GM19193 (cell line): ENCODE results near the gene FAM83C.

Experiments
- POLR2A ChIP-seq: IDR thresholded peaks from 4 replicates; pipeline ENCODE4 v1.6.1; 2011; ENCODE audit not compliant: insufficient read depth, insufficient read length; ENCODE audit errors: extremely low read depth

The FAM83C gene

GRCh38 chr20:35251613-35251940 lies 40.6 kb downstream of the FAM83C start:
- TF ChIP-seq POLR2A: no peak

DNA sequence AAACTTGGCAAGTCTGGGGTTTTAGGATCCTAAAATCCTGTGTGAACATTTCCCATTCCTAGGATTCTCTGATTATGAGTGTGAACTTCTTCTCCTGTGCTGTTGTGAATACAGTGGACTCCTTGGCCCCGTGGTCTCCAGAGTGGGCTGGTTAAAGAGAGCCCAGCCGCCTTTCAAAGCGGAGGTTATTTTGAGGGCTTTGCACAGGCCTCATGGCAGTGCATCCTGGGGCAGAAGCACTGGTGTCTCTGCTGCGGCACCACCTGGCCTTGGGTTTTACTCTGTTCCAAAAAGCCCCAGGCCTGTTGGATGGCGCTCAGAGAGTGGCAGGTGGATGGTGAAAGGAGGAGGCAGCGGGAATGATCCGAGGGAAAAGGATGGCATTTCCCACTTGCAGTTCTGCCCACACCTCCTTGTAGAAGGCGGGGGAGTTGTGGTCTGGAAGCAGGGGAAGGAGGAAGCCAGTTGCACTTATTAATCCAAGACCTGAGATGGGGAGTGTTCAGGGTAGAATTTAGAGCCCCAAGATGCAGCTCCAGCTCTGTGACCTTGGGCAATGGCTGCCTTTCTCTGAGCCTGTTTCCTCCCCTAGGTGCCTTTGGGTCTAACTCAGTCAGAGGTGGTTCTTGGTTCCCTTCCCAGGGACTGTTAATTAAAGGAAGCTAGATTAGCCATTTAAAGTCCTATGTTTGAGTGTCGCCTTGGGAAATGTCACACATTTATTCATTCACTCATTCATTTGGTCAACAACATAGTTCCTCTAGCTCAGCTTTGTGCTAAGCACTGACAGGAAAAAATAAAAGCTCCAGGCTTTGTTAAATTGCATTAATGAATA lies 43.4 kb downstream of the FAM83C start:
- no peak for TF ChIP-seq POLR2A

GRCh38 chr20:35246723-35247122 lies 45.5 kb downstream of the FAM83C start:
- no peak for TF ChIP-seq POLR2A

DNA sequence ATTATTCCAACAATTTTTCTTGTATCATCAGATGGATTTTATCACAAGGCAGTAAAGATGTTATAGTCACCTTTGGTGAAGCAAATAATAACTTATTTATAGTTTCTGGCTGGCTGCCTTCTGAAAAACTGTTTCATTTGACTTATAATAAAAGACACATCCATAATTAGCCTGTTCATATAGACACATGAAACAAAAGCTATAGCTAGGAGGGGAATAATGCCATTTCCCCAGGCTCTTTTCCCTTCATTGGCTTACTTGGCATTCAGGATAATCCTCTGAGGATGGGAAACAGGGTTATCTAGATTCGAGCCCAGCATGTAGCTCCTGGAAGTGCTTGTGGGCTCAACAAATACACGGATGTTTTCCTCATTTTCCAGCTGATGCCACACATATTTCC lies 48.2 kb downstream of the FAM83C start:
- no peak for TF ChIP-seq POLR2A

DNA sequence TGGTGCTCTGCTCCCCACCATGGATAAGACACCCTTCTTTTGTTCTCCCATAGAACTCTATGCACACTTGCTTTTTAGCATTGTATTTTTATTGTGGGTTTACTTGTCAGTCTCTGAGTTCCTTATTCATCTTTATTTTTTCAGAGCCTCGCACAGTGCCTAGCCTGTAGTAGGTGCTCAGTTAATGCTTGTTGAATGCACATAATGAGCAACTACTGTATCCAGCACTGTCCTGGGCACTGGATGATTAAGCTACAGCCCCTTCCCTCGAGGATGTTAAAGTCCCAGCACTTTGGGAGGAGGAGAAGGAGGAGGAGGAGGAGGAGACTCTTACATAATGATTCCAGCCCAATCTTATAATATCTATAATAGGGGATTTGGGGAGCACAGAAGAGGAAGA lies 48.9 kb downstream of the FAM83C start:
- TF ChIP-seq POLR2A: no peak

- no peak for TF ChIP-seq POLR2A
Measured at GRCh38 chr20:35240811-35241293, 51.4 kb downstream of the FAM83C start.

GRCh38 chr20:35240083-35240810 lies 52.0 kb downstream of the FAM83C start:
- no peak for TF ChIP-seq POLR2A

DNA sequence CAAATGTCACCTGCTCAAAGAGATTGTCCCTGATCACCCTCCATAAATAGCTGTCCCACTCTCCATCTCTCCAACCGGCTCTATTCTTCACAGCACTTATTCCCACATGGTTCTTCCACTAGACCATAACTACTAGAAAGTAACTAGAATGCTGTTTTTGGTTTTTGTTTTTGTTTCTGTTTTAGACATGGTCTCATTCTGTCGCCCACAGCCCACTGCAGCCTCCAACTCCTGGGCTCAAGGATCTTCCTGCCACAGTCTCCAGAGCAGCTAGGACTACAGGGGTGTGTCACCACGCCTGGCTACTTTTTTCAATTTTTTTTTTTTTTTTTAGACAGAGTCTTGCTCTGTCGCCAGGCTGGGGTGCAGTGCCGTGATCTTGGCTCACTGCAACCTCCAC lies 53.5 kb downstream of the FAM83C start:
- TF ChIP-seq POLR2A: no peak

DNA sequence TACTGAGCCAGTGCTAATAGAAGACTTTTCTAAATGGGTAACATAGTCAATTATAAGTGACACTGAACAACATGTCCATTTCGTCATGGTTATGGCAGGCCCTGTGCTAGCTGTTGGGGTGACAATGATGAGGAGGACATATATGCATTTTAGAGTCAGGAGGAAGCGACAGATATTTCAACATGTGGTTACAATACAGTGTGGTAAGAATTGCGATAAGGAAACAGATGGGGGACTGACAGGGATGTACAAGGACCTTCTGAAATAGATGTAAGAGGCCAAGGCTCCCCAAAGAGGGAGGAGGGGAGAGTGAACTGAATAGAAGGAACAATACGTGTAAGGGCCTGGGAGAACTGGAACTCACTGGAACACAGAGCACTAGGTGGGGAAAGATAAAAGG lies 54.1 kb downstream of the FAM83C start:
- no peak for TF ChIP-seq POLR2A

DNA sequence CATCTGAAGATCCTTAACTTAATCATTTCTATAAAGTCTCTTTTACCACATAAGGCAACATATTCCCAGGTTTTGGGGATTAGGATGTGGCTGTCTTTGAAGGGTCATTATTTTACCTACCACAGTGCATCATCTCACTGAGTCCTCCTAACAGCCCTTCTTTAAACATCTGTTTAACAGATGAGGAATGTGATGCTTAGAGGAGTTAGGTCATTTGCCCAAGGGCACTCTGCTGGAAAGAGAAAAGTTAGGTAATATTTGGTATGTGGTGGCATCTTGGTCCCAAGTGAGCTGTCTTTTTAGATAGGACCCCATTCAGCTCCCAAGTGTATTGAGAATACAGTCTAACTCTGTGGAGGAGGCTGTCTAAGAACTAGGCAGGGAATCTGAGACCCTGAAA lies 54.7 kb downstream of the FAM83C start:
- no peak for TF ChIP-seq POLR2A

- no peak for TF ChIP-seq POLR2A
Measured at GRCh38 chr20:35235881-35236280, 56.3 kb downstream of the FAM83C start.
